Gastroesophageal sphincter (tissue), 3 donors: ENCODE measurements around the gene TEDDM1.
"Not testable (repeated sequence)": the region's sequence is repeated elsewhere in the genome, so short reads cannot be mapped to it uniquely, and the experiment has no call there.

Experiments
- CTCF ChIP-seq, 4 experiments: fragments of 200-600 bp in 2 of 4; fragments of 450-650 bp in 2 of 4; sonication (generic) in 1 of 4; IDR thresholded peaks; one replicate each; pipeline ENCODE4 v1.5.1; 2017 to 2019; ENCODE audit warnings: antibody characterized with exemption in 4 of 4, mild to moderate bottlenecking in 2 of 4, moderate library complexity in 2 of 4
- POLR2A ChIP-seq, 2 donors: fragments of 450-650 bp; IDR thresholded peaks; one replicate each; pipeline ENCODE4 v1.6.1; 2017; ENCODE audit warnings: antibody characterized with exemption in 2 of 2, mild to moderate bottlenecking in 2 of 2, moderate library complexity in 1 of 2
- POLR2AphosphoS5 ChIP-seq: sonication (generic); formaldehyde crosslinking; IDR thresholded peaks from one replicate; pipeline ENCODE4 v1.6.1; 2017; ENCODE audit warnings: antibody characterized with exemption

- TF ChIP-seq CTCF (IDR thresholded peaks at IDR 0.05); POLR2AphosphoS5; POLR2A (IDR thresholded peaks at IDR 0.05): not testable (repeated sequence)
Observed at GRCh38 chr1:182379781-182380180, 20.7 kb downstream of the TEDDM1 start.
